Right lung (tissue), 5 donors: ENCODE measurements around the gene SHROOM2. TPM values are rescaled to one million over a fixed set of nuclear protein-coding genes. Genes with fewer than 3 reads are reported as not detected.

Source experiments
- DNase-seq, 2 donors: peaks; one replicate each; pipeline ENCODE4 v3.0.0-alpha.2; 2013
- polyA plus RNA-seq, 5 donors: library from polyadenylated mRNA; unstranded; fragments of 120-200 nt; gene quantifications; one replicate each; pipeline versions ENCODE4 v1.2.1 to v1.2.3, GENCODE V29; 2013; ENCODE audit warnings: inconsistent platforms in 1 of 5, low replicate concordance in 1 of 5; ENCODE audit not compliant: insufficient read length in 5 of 5, insufficient read depth in 1 of 5

SHROOM2 gene
- polyA plus RNA-seq, 5 donors, result 10.8 to 14.6 (median 11.9) TPM

DNA sequence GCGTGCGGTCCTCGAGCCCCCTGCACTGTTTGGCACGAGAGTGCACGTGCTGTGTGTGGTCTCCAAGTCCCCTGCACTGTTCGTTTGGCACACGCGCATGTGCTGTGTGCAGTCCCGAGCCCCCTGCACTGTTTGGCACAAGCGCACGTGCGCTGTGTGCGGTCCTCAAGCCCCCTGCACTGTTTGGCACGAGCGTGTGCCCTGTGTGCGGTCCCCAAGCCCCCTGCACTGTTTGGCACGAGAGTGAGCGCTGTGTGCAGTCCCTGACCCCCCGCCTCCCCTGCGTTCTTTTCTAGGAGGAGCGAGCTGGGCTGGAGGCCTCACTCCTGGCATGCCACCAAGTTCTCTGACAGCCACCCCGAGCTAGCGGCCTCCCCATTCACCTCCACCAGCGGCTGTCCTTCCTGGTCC, 104.5 kb downstream of the SHROOM2 start:
- peak; percentile 60 to 63 for DNase-seq

DNA sequence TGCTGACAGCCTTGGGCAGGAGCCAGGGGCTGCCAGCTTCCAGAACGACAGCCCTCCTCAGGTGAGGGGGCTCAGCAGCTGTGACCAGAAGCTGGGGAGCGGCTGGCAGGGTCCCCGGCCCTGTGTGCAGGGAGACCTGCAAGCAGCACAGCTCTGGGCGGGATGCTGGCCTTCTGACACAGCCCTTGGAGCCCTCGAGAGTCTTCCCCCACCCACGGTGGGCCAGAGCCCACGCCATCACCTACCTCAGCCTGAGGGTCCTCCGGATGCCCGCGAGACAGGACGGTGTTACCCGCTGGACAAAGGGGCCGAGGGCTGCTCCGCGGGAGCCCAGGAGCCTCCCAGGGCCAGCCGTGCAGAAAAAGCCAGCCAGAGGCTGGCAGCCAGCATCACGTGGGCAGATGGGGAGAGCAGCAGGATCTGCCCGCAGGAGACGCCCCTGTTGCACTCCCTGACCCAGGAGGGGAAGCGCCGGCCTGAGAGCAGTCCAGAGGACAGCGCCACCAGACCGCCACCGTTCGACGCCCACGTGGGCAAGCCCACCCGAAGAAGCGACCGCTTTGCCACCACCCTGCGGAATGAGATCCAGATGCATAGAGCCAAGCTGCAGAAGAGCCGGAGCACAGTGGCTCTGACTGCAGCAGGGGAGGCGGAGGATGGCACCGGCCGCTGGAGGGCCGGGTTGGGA, 109.1 kb downstream of the SHROOM2 start:
- no peak for DNase-seq

DNA sequence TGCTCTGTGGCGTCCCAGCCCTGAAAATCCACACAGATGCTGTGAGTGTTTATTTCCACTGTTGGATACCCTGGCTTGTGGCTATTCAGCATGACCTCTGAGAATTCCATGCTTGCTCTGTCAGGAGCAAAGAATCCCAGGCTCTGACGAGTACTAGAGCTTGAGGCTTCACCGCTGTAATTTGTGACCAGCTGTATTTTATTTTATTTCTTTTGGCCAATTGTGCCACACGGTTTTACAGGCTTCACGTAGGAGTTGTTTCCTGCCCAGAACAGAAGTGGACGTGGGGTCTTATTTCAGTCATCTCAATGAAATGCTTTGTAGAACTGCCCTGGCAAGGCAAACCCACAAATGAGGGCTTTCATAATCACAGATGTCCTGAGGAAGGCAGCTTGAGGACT, 111.5 kb downstream of the SHROOM2 start:
- no peak for DNase-seq

DNA sequence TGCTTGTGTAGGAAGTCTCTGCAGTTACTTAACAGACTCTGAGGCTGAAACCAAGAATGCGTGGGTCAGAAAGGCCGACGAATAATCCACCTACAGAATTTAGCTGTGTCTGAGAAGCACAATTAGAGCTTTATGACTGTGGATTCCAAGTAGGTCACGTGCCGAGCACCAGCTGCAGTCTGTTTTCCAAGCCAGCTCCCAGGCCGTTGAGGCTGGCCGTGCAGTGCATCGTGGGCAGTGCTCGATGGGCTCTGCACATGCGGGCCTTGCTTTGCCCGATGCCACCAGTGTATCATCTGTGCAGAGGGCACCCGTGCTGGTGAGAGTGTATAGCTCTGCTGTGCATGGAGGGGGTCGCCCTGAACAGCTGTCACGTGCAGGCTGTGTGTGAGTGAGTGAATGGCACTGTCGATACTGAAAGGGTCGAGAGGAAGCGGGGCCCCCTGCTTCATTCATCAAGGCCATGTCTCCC, 113.4 kb downstream of the SHROOM2 start:
- no peak for DNase-seq

DNA sequence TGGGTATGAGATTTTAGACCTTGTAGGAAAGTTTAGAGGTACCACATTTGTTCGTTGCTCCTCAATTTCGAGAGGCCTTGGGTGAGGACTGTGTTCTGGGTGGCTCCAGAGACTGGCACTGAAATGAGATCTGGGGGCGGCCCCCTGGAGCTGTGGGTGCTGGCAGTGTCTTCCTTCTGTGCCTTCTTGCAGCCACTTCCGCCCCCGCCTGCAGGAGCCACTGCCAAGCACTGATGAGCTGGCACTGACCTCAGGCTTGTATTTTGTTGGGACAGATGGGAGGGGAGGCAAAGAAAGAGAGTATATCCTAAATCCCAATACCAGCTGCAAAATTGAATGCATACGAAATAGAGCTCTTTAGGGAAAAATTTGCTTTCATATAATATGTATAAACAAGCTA, 116.4 kb downstream of the SHROOM2 start:
- DNase-seq, result no peak

DNA sequence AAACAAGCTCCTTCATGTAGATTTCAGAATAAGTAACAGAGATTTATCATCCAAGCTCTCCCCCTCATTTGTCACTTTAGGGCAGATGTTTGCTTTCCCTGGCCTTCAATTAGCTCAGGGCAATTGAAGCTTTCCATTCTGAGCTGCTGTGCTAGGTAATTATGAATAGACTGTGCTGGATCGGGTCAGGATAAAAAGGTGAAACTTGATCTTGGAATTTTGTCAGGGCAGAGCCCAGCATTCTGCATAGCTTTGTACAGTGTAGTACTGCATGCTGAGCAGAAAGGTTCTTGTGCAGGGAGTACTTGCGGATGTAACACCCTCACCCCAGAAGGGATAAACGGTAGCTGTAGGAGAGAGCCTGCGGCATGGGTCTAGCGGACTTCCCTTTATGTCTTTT, 116.9 kb downstream of the SHROOM2 start:
- DNase-seq, result no peak

DNA sequence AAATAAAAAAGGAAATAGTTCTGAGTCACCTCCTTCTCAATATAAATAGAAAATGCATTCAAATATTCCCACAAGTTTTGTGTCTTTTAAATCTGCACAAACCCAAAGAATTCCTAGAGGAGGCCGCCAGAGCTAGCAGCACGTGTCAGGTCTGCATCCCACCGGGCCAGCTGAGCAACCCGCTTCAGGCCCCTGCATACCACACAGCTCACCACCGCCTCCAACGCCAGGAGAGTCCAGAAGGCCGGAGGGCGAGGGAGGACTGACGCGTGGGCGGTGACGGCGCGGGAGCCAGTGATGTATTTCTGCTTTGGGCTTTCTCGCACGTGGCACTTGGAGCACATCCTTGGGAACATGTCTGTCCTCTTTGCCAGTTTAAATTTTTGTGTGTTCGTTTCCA, 119.1 kb downstream of the SHROOM2 start:
- no peak for DNase-seq

DNA sequence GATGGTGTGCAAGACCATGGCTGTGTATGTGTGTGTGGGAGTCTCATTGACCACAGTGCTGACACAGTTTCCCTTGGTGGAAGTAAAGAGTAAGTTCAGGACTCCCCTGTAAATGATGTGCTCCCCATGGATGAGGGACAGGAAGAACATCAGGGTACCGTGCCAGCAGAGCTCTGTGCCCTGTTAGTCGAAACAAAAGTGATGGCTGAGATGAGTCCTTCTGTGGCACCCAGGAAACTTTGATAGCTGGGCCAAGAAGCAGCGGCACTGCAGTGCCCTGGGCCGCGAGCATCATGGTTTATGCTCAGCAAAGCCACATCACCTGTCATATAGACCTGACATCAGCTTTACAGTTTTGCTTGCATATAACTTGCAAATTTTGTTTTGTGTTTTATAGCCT, 119.5 kb downstream of the SHROOM2 start:
- DNase-seq, result no peak

DNA sequence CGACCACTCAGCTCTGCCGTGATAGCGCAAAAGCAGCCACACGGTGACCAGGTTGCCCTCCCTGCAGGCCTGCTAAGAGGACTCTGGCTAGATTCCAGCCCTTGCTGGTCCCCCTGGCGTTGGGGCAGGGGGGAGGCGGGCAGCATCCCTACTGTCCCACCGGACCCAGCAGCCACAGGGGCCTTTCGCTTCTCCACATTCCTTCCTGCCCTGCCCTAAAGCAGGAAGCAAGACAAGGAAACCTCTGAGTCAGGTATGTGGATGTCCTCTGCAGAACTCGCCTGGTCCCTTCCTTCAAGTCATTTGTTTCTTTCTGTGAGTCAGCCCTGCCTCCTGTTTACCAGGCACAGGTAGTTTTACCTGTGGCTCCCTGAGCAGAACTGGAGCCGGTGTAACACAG, 120.7 kb downstream of the SHROOM2 start:
- no peak for DNase-seq

DNA sequence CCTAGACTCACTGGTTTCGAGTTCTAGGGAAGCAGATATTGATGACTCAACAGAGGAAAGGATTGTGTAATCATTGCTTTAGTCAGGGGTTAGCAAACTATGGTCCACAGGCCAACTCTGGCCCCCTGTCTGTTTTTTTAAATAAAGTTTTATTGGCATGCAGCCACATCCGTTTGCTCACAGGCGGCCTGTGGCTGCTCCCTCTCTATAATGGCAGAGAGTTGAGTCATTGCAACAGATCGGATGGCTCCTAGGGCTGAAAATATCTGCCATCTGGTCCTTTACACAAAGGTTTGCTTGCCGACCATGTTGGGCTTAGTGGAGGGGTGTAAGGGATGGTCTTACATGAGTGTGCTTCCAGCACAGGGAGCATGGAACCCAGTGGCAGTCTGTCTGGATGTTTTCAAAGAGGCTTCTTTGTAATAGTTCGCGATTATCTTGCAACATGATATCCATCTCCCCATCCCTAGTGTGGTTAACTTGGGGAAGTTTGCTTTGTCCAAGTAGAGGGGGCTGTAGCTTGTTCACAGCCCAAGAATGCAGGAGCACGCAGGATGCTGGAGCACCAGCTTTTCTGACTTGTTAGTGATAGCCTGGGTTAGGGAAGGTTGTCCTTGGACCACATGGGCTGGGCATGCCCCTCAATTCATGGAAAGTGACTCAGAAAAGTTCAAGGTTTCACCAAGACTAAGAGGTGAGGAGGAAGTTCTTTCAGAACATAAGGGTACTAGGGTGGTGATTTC, 121.6 kb downstream of the SHROOM2 start:
- no peak for DNase-seq

DNA sequence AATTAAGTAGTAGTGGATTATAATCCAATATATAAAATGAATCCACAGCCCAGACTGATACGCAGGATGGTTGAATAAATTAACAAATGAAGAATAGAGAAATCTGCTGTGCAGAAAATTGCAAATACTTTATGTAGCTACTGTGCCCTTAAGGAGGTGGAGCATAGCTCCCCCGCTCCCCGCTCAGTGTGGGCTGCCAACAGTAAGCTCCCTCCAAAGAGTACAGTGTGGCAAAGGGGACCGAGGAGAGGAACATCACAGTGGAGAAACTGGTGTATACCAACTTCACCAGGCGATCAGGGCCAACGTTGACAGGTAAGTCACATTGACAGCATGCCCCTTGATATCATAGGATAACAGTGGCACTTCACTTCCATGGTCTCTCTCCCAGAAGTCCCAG, 123.0 kb downstream of the SHROOM2 start:
- no peak for DNase-seq

DNA sequence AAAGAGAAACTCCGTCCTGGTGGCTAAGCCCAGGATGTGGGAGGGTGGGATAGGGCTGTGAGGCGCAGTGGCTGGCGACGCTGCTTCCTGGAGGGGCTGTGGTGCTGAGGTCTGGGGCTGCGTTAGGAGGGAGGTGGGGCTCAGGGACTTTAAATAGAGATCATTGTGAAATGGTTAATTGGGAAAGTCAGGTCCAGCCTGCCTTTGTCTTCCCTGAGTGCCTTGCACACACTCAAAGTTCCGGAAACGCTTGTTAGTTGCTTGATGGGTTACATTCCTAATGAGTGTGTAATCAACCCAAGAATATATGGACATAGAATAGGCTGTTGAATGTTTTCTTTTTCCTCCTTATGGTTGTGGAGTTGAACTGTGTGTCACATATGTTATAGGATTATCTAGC, 125.3 kb downstream of the SHROOM2 start:
- peak in 1 of 2 donors; percentile 24 for DNase-seq

DNA sequence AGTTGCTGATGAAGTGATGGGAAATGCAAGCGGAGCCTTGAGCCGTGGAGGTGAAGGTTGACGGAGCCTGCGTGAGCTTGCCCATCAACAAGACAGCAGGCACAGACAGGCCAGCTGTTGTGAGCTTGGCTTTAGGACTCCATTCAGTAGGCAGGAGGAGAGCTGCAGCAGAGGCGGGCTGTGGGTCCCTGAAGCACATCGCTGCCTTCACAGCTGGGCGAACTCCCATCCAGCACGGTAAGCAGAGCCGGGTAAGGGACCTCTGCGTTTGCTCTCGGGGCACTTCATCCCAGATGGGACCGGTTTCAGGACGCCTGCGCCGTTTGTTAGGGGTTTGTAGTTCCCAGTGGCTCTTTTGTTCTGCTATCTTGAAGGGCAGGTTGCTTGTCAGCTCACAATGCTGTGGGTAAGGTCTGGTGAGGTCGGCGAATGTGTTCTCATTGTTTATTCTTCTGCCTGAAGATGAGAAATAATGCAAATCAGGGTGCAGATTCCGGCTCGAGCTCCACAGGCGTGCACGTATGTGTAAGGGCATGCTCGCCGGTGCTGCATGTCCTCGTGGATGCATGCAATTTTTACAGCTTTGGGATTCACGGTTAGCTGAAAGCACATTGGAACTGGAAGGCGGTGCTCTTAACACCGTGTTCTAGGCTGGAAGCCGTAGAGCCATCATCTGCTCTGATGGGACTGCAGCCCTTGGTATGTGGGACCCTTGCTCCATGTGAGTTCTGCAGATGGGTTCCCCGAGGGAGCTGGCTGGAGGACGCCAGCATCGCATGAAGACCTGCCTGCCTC, 126.3 kb downstream of the SHROOM2 start:
- DNase-seq, result peak in 1 of 2 donors; percentile 28

DNA sequence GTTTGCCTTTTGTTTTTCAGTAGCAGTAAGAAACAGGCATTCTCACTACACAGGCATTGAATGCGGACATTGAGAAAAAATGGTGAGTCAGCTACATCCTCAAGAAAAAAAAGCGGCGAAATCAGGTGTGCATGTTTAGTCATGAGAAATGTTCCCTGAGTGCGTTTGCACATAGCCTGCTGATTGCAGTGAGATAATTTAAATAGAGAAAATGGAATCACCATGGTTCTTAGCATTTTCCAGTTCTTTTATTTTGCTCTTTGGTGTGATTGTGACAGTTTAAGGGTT, 126.9 kb downstream of the SHROOM2 start:
- no peak for DNase-seq

DNA sequence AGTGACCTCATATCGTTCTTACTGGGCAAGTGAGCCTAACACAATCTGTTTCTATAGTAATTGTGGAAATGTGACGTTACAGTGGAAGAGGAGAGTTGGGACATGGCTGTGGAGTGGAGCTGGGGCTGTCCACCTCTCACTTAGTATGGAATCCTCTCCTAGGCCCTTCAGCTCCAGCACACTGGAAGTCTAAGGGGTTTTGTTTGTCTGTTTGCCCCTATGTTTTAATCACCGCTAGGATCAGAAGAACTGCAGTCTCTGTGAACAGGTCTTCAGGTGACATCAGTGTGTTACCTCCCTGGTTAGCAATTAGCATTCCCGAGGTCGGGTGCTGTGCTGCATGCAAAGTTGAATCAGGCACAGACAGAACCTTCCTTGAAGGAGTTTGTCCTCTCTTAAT, 131.6 kb downstream of the SHROOM2 start:
- DNase-seq, result no peak

DNA sequence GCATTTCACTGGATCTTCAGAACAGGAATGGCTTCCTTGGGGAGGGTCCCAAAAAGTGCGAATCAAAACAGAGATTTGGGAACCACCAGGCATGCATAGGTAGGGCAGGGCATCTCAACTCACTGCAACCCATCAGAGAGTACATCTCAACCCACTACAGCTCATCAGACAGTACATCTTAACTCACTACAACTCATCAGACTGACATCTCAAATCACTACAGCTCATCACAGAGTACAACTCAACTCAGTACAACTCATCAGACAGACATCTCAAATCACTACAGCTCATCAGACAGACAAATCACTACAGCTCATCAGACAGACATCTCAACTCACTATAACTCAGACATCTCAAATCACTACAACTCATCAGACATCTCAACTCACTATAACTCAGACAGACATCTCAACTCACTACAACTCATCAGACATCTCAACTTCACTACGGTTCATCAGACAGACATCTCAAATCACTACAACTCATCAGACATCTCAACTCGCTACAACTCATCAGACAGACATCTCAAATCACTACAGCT, 133.5 kb downstream of the SHROOM2 start:
- DNase-seq, result no peak

DNA sequence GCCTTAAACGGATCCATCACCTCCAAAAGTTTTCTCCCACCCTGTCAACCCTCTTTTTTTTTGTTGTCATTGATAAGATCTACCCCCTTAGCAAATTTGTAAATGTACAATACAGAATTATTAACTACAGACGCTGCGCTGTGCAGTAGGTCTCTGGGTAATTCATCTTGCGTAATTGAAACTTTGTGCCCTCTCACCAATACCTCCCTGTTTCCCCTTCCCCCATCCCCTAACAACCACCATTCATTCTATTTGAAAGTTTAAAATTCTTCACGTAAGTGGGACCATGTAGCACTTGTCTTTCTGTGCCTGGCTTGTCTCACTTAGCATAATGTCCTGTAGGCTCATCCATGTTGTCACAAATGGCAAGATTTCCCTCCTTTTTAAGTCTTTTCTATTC, 135.2 kb downstream of the SHROOM2 start:
- no peak for DNase-seq

DNA sequence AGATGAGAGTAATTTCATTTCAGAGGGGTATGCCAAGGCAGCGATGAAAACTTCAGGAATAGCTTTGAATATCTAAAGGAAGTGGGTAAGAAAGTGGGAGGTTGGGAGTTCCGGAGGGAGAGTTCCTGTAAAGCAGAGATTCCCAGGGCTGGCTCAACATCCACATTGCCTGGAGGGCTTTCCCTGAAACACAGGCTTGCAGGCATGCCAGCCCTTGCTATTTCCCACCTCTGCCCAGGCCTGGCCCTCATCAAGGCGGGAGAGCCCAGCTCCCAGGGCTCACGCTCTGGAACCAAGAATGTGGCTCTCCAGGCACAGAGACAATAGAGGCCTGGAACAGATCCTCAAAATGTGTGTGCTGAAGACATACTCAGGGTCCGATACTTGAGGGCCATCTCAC, 137.1 kb downstream of the SHROOM2 start:
- DNase-seq, result no peak

DNA sequence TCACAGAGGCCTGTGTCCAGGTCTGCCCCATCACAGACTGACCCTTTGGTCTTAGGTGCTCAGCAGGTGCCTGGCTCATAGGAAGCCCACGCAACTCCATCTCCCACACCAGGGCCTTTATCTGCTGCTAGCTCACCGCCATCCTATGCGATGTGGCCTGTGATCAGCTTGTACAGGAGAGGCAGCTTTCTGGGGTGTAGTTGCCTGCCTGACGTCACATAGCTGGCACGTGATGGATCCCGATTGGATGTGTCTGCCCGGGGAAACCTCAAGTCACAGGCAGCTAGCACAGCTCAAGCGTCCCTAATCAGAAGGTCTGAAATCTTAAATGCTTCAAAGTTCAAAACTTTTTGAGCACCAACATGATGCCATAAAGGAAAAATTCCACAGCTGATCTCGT, 139.8 kb downstream of the SHROOM2 start:
- DNase-seq, result no peak

DNA sequence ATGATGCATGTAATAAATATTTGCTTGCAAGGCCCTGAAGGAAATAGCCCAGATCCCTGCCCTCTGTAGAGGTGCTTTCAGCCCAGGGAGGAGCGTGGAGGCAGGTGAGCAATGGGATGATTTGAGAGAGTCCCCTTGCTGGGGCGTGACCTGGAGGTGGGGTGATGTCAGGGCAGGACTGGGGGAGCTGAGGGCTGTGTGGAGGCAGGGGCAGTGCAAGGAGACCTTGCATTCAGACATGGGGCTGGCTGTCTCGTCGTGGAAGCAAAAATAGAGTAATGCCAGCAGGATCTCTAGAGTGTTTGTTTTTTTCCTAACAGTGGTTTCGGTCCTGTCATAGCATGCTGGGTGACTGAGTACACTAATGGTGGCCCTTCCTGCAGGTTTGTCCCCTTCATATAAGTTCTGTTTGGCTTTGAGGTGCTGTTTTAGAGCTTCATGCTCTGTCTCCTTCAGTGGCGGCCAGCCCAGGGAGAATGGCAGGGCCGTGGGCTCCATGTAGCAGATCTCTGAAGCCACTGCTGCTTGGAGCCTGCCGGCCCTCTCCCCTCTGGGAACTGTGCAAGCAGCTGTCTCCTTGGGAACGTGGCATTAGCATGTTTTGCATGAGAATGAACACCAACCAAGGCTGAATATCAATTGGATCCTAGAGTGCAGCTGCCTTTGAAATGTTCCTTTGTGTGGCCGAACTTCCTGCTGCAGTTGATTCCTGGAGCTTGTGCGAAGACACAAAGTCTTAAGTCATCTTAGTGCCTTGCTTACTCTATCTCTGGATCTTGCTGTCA, 141.7 kb downstream of the SHROOM2 start:
- no peak for DNase-seq

DNA sequence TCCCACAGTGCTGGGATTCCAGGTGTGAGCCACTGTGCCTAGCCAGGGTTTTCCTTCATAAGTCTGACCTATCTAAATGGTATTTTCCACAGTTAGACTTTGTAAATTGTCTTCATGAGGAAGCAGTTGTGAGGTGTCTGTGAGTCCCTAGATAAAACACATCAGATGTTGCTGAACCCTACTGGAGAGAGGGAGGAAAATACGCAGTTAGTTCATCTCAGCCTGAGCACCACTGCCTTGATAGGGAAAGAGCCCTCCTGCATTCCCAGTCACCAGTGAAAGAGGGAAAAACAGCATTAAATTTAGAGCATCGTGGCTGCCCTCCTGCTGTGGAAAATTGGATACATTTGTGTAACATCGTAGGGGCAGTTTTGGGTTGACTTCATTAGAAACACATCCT, 149.2 kb downstream of the SHROOM2 start:
- no peak for DNase-seq

DNA sequence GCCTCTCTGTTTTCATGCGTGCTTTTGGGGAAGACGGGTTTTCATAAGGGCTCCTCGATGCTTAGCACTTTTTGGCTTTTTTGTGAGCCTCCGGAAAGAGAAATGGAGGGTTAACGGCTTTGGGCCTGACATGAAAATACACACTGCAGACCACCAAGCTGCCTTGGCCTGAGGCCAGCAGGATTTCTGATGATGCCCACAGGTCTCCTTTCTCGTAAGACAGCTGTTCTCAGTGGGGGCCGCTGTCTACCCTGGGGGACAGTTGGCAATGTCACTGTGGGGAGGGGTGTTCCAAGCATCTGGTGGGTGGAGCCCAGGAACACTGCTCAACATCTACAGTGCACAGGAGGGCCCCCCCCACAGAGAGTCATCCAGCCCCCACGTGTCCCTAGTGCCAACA, 151.5 kb downstream of the SHROOM2 start:
- no peak for DNase-seq
